NCI-H1436 (cell line): ENCODE data around the gene SMIM23.

Experiments
- DNase-seq: peaks from one replicate; lab custom pipeline; 2025; lab: John Stamatoyannopoulos, UW

Gene SMIM23

GRCh38 chr5:171785517-171785916 is at the start of gene SMIM23:
TSS of gene SMIM23 (plus strand) at chr5:171785817. CDS start at chr5:171785872, 55 bp downstream.
- DNase-seq: no peak

- no peak for DNase-seq
Measured at GRCh38 chr5:171736976-171737891, 48.4 kb upstream of the SMIM23 start.

GRCh38 chr5:171738501-171738900 is 47.1 kb upstream of the SMIM23 start:
- no peak for DNase-seq

GRCh38 chr5:171739271-171739670 is 46.3 kb upstream of the SMIM23 start:
- no peak for DNase-seq

- DNase-seq: no peak
Measured at GRCh38 chr5:171743436-171744076, 42.1 kb upstream of the SMIM23 start.

- DNase-seq: no peak
Measured at GRCh38 chr5:171744264-171744663, 41.4 kb upstream of the SMIM23 start.

- DNase-seq: no peak
Measured at GRCh38 chr5:171744882-171745281, 40.7 kb upstream of the SMIM23 start.

- DNase-seq: no peak
Measured at GRCh38 chr5:171745602-171746001, 40.0 kb upstream of the SMIM23 start.

GRCh38 chr5:171747061-171747859 is 38.4 kb upstream of the SMIM23 start:
- DNase-seq: no peak

GRCh38 chr5:171748720-171749119 is 36.9 kb upstream of the SMIM23 start:
- DNase-seq: no peak

GRCh38 chr5:171749365-171749764 is 36.3 kb upstream of the SMIM23 start:
- no peak for DNase-seq

- DNase-seq: no peak
Measured at GRCh38 chr5:171750311-171750788, 35.3 kb upstream of the SMIM23 start.

GRCh38 chr5:171755354-171755821 is 30.2 kb upstream of the SMIM23 start:
- DNase-seq: no peak

- no peak for DNase-seq
Measured at GRCh38 chr5:171757853-171758535, 27.6 kb upstream of the SMIM23 start.

- DNase-seq: no peak
Measured at GRCh38 chr5:171759777-171760176, 25.8 kb upstream of the SMIM23 start.

GRCh38 chr5:171762021-171762608 is 23.5 kb upstream of the SMIM23 start:
- DNase-seq: no peak

- no peak for DNase-seq
Measured at GRCh38 chr5:171762903-171763302, 22.7 kb upstream of the SMIM23 start.

GRCh38 chr5:171764265-171764664 is 21.4 kb upstream of the SMIM23 start:
- DNase-seq: no peak

GRCh38 chr5:171766875-171767274 is 18.7 kb upstream of the SMIM23 start:
- DNase-seq: no peak

GRCh38 chr5:171770153-171770552 is 15.5 kb upstream of the SMIM23 start:
- no peak for DNase-seq

- DNase-seq: no peak
Measured at GRCh38 chr5:171771856-171772255, 13.8 kb upstream of the SMIM23 start.
